ENCODE results near the gene GPR143. TPM values are rescaled to one million over a fixed set of nuclear protein-coding genes. Genes with fewer than 3 reads are reported as not detected.

The GPR143 gene
- total RNA-seq, 1 experiment from 2014 or later, result not detected

DNA sequence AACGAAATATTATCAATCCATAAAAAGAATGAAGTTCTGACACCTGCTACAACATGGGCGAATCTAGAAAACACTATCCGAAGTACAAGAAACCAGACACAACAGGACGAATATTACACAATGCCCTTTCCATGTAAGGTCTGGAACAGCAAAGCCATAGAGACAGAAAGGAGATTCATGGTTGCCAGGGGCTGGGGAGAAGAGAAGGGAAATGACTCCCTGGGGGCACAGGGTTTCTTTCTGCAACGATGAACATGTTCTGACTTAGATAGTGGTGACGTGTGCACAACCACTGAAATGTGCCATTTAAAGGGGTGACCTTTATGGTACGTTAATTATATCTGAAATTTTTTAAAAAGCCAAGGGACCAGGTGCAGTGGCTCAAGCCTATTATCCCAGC lies 28.3 kb downstream of the GPR143 start:
- no peak overlapping the region for H3K27ac ChIP-seq (ENCODE audit: low read length)
- ATAC-seq (no peak), DNase-seq (ENCODE audit: low read depth, low spot score) (no peak)
- ChIA-PET POLR2A (no interaction called here), CTCF (no interaction called here)
- intact Hi-C loops (cut with micrococcal nuclease; ENCODE audit: unreplicated experiment), result no loop called here
- H3K9me3 ChIP-seq (ENCODE audit: control insufficient read depth, insufficient read depth, low read depth, low read length), result no peaks in the 10 kb centered on the region
- no peaks in the 10 kb centered on the region for H3K4me1 ChIP-seq (ENCODE audit: control insufficient read depth, insufficient read depth, low read length)
- BruUV-seq (replicated peaks), result no TSS peak
- no peak overlapping the region for H3K4me3 ChIP-seq (ENCODE audit: low read depth in 2 of 2, low read length in 2 of 2)
- no peaks in the 10 kb centered on the region for H3K36me3 ChIP-seq (ENCODE audit: control insufficient read depth, insufficient read depth, low read length)
- in situ Hi-C loops (cut with HindIII; ENCODE audit: low pct_unique_long_range_greater_than_20kb, low sequenced_read_pairs), result no loop called here
- TF ChIP-seq, protein P1, sequence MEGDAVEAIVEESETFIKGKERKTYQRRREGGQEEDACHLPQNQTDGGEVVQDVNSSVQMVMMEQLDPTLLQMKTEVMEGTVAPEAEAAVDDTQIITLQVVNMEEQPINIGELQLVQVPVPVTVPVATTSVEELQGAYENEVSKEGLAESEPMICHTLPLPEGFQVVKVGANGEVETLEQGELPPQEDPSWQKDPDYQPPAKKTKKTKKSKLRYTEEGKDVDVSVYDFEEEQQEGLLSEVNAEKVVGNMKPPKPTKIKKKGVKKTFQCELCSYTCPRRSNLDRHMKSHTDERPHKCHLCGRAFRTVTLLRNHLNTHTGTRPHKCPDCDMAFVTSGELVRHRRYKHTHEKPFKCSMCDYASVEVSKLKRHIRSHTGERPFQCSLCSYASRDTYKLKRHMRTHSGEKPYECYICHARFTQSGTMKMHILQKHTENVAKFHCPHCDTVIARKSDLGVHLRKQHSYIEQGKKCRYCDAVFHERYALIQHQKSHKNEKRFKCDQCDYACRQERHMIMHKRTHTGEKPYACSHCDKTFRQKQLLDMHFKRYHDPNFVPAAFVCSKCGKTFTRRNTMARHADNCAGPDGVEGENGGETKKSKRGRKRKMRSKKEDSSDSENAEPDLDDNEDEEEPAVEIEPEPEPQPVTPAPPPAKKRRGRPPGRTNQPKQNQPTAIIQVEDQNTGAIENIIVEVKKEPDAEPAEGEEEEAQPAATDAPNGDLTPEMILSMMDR (IDR thresholded peaks at IDR 0.05), result no peak
- TF ChIP-seq POLR2AphosphoS5 (IDR thresholded peaks at IDR 0.05; ENCODE audit: low read depth, low read length) (no peak), REST (IDR thresholded peaks at IDR 0.05; ENCODE audit: insufficient read depth in 1 of 2, low read depth in 2 of 2, low read length in 1 of 2) (no peak), SIN3A (IDR thresholded peaks at IDR 0.05; ENCODE audit: borderline replicate concordance, insufficient read depth, low read depth, low read length) (no peak), TCF7L2 (IDR thresholded peaks at IDR 0.05; ENCODE audit: low read depth, low read length) (no peak)
- no peaks in the 10 kb centered on the region for H3K27me3 ChIP-seq (ENCODE audit: control insufficient read depth, insufficient read depth, low read length)

DNA sequence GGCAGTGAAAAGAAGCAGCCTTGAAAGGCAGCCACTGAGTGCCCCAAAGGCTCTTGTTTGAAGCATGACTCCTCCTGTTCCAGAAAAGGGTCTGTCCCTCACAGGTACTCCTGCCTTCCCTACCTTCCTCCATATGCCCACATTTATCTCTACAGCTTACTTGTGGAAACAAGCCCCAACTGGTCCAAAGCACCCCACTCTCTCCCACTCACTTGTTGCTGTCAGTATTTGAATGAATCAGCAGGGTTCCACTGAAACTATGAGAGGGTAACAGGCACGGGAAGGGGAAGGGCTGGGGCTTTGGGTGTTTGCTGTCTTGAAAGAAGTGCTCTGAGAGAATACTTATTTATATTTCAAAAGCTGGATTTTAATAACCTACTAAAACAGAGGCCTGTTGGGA lies 34.9 kb downstream of the GPR143 start:
- CTCF ChIA-PET, result no interaction called here
- H3K27ac ChIP-seq (ENCODE audit: low read length), result no peak overlapping the region
- no peak for TF ChIP-seq REST (IDR thresholded peaks at IDR 0.05; ENCODE audit: insufficient read depth in 1 of 2, low read depth in 2 of 2, low read length in 1 of 2)
- no peak for TF ChIP-seq POLR2AphosphoS5 (IDR thresholded peaks at IDR 0.05; ENCODE audit: low read depth, low read length)
- TF ChIP-seq, protein P1 (IDR thresholded peaks at IDR 0.05), result no peak
- TF ChIP-seq TCF7L2 (IDR thresholded peaks at IDR 0.05; ENCODE audit: low read depth, low read length), result no peak
- TF ChIP-seq SIN3A (IDR thresholded peaks at IDR 0.05; ENCODE audit: borderline replicate concordance, insufficient read depth, low read depth, low read length), result no peak
- no peak overlapping the region for H3K4me3 ChIP-seq (ENCODE audit: low read depth in 2 of 2, low read length in 2 of 2)
- BruUV-seq (replicated peaks), result no TSS peak
- in situ Hi-C loops (cut with HindIII; ENCODE audit: low pct_unique_long_range_greater_than_20kb, low sequenced_read_pairs) (no loop called here), intact Hi-C loops (cut with micrococcal nuclease; ENCODE audit: unreplicated experiment) (no loop called here)
- POLR2A ChIA-PET, result no interaction called here
- no peaks in the 10 kb centered on the region for H3K36me3 ChIP-seq (ENCODE audit: control insufficient read depth, insufficient read depth, low read length)
- no peak for ATAC-seq
- no peaks in the 10 kb centered on the region for H3K27me3 ChIP-seq (ENCODE audit: control insufficient read depth, insufficient read depth, low read length)
- no peaks in the 10 kb centered on the region for H3K4me1 ChIP-seq (ENCODE audit: control insufficient read depth, insufficient read depth, low read length)
- no peaks in the 10 kb centered on the region for H3K9me3 ChIP-seq (ENCODE audit: control insufficient read depth, insufficient read depth, low read depth, low read length)
- no peak for DNase-seq (ENCODE audit: low read depth, low spot score)
